HepG2 (cell line): ENCODE results near the gene GPR139. TPM values are rescaled to one million over a fixed set of nuclear protein-coding genes. Genes with fewer than 3 reads are reported as not detected.

Experiments
- ATAC-seq: fragments of 200-7000 bp; cut with Tn5 transposase; 3 replicates; pipeline ENCODE4 v1.9.1; 2020; ENCODE audit warnings: mild to moderate bottlenecking, moderate library complexity
- BruUV-seq: library from RNA; stranded (reverse); fragments of 400-500 nt; replicated peaks from 2 replicates; lab custom pipeline; 2021; lab: Mats Ljungman, UMichigan
- CTCF ChIA-PET: fragments of 300-600 bp; formaldehyde crosslinking; extraction: SDS; loops from one replicate; lab custom pipeline; 2021; ENCODE audit warnings: low total read pairs, inconsistent platforms, low intra/inter-chr PET ratio; lab: Yijun Ruan, JAX
- POLR2A ChIA-PET: fragments of 350-600 bp; sonication (Branson Sonifier 250); formaldehyde crosslinking; loops from one replicate; lab custom pipeline; 2020; ENCODE audit warnings: antibody characterized with exemption, inconsistent platforms; lab: Yijun Ruan, JAX
- DNase-seq: peaks from one replicate; pipeline ENCODE4 v3.0.0-alpha.2; 2015; ENCODE audit warnings: low spot score
- FAIRE-seq: peaks from 3 replicates; lab custom pipeline; 2011; peaks lifted over from hg19 to GRCh38; lab: Jason Lieb, UNC
- H2AFZ ChIP-seq: one replicate; pipeline ENCODE4 v1.6.1; 2011; ENCODE audit warnings: low read length, inconsistent platforms
- H3K27ac ChIP-seq: fragments of 300-600 bp; 3 replicates; pipeline ENCODE4 v1.8.0; 2011; ENCODE audit warnings: mixed run types, mild to moderate bottlenecking, mixed read lengths, low read length, inconsistent platforms; ENCODE audit not compliant: insufficient read depth; ENCODE audit errors: extremely low read length
- H3K27me3 ChIP-seq, 2 experiments: fragments of 200-600 bp in 1 of 2; 2 replicates in 1 of 2; 3 replicates in 1 of 2; pipeline versions ENCODE4 v1.6.0 to v1.8.0; 2011; ENCODE audit warnings: low read length in 2 of 2, mild to moderate bottlenecking in 2 of 2, moderate library complexity in 2 of 2, inconsistent platforms in 1 of 2; ENCODE audit not compliant: insufficient read depth in 2 of 2, control insufficient read depth in 1 of 2
- H3K36me3 ChIP-seq, 2 experiments: fragments of 200-600 bp in 1 of 2; replicated peaks in 1 of 2; 2 replicates in 1 of 2; 3 replicates in 1 of 2; pipeline versions ENCODE4 v1.5.1 to v1.8.0; 2011; ENCODE audit warnings: low read length in 2 of 2, inconsistent platforms in 1 of 2; ENCODE audit not compliant: insufficient read depth in 2 of 2, control insufficient read depth in 1 of 2
- H3K4me1 ChIP-seq: 2 replicates; pipeline ENCODE4 v1.5.1; 2012; ENCODE audit warnings: low read length, inconsistent platforms; ENCODE audit not compliant: insufficient read depth
- H3K4me2 ChIP-seq: 2 replicates; pipeline ENCODE4 v1.6.0; 2011; ENCODE audit warnings: low read depth, low read length, inconsistent platforms
- H3K4me3 ChIP-seq, 3 experiments: fragments of 200-600 bp in 1 of 3; sonication (generic), shearing (Covaris generic) in 1 of 3; replicated peaks in 1 of 3; 2 replicates each; pipeline ENCODE4 v1.5.1; 2011 to 2016; ENCODE audit warnings: low read length in 3 of 3, inconsistent platforms in 2 of 3, low read depth in 2 of 3, mild to moderate bottlenecking in 2 of 3, control low read depth in 1 of 3, mixed read lengths in 1 of 3; ENCODE audit not compliant: insufficient read depth in 1 of 3
- H3K79me2 ChIP-seq: one replicate; pipeline ENCODE4 v1.6.1; 2011; ENCODE audit warnings: low read length, inconsistent platforms; ENCODE audit not compliant: insufficient read depth
- H3K9ac ChIP-seq: 2 replicates; pipeline ENCODE4 v1.6.0; 2011; ENCODE audit warnings: mild to moderate bottlenecking, low read depth, low read length, inconsistent platforms; ENCODE audit not compliant: insufficient read depth
- H3K9me3 ChIP-seq: 2 replicates; pipeline ENCODE4 v1.5.1; 2012; ENCODE audit warnings: mild to moderate bottlenecking, low read length
- H4K20me1 ChIP-seq: 2 replicates; pipeline ENCODE4 v1.6.0; 2011; ENCODE audit warnings: inconsistent platforms, mild to moderate bottlenecking, low read length, moderate library complexity; ENCODE audit not compliant: insufficient read depth
- FOXC1 ChIP-seq: sonication (generic); formaldehyde crosslinking; IDR thresholded peaks from 2 replicates; pipeline ENCODE4 v1.8.0; 2022; ENCODE audit warnings: mild to moderate bottlenecking, missing genetic modification reagents, borderline replicate concordance
- KLF6 ChIP-seq: IDR thresholded peaks from 2 replicates; pipeline ENCODE4 v1.8.0; 2016; ENCODE audit warnings: missing biosample characterization, missing genetic modification reagents
- ZNF382 ChIP-seq: sonication (generic); formaldehyde crosslinking; IDR thresholded peaks from 2 replicates; pipeline ENCODE4 v1.5.0; 2020; ENCODE audit warnings: missing genetic modification reagents, mild to moderate bottlenecking, borderline replicate concordance
- ZNF451 ChIP-seq: sonication (generic); formaldehyde crosslinking; IDR thresholded peaks from 2 replicates; pipeline ENCODE4 v1.5.0; 2020; ENCODE audit warnings: mild to moderate bottlenecking, missing genetic modification reagents
- ZNF543 ChIP-seq: sonication (generic); formaldehyde crosslinking; IDR thresholded peaks from 2 replicates; pipeline ENCODE4 v1.4.0; 2020; ENCODE audit warnings: mild to moderate bottlenecking, missing genetic modification reagents
- ZNF768 ChIP-seq: sonication (generic); formaldehyde crosslinking; IDR thresholded peaks from 2 replicates; pipeline ENCODE4 v1.4.0; 2020; ENCODE audit warnings: missing genetic modification reagents
- WGBS: methylation state at CpG from one replicate; pipeline ENCODE4 v1.1.6; 2017; ENCODE audit warnings: low lambda C conversion rate; 5-methylcytosine and 5-hydroxymethylcytosine counted together
- in situ Hi-C: cut with HindIII; loops from 2 replicates; pipeline ENCODE4 v1.10.0; 2017; ENCODE audit warnings: low pct_unique_long_range_greater_than_20kb; ENCODE audit not compliant: extremely low pct_ligation_motif_present
- intact Hi-C: fragments of 100-400 bp; cut with micrococcal nuclease; formaldehyde crosslinking; loops from one replicate; pipeline ENCODE4 v1.10.0; 2022; ENCODE audit not compliant: unreplicated experiment
- polyA plus RNA-seq, 8 experiments: library from polyadenylated mRNA; depleted of rRNA in 3 of 8; stranded (reverse) in 7 of 8; unstranded in 1 of 8; fragments of >200 nt; fragmentation: Illumina TruSeq in 4 of 8; extraction: Trizol in 4 of 8; gene quantifications; 2 replicates each; pipeline versions ENCODE4 v1.2.1 to v1.2.3, GENCODE V29; 2011 to 2016; ENCODE audit warnings: low read depth in 4 of 8, missing spikeins in 1 of 8, mixed read lengths in 1 of 8; ENCODE audit not compliant: insufficient read depth in 1 of 8
- total RNA-seq, 5 experiments: library from RNA; depleted of rRNA; stranded (reverse); fragments of >200 nt; fragmentation: Illumina TruSeq; extraction: Trizol; gene quantifications; 2 replicates each; pipeline ENCODE4 v1.2.3, GENCODE V29; 2016; ENCODE audit warnings: low read depth in 1 of 5

GPR139 gene
- total and polyA plus RNA-seq, 2 of the 13 experiments (the other 11 are each of a cell fraction or from before 2014, with no cell fraction given): not detected

- WGBS: 22% methylated on average over 8 of the region's 8 CpGs
- ChIA-PET CTCF (no interaction called here), POLR2A (no interaction called here)
- in situ Hi-C loops: no loop called here
- Histone ChIP-seq H3K4me3 (no peak overlapping the region), H3K9me3 (no peaks in the 10 kb centered on the region), H3K27me3 (peaks cover 0 to 18% of the 10 kb centered on the region in 2 experiments; a peak in 3 of 5 replicates), H3K27ac (no peak overlapping the region), H3K79me2 (no peaks in the 10 kb centered on the region), H3K36me3 (no peaks in the 10 kb centered on the region), H3K9ac (no peak overlapping the region), H2AFZ (no peak overlapping the region), H4K20me1 (no peaks in the 10 kb centered on the region), H3K4me2 (no peak overlapping the region), H3K4me1 (no peaks in the 10 kb centered on the region)
- DNase-seq: no peak
- BruUV-seq: no TSS peak
- intact Hi-C loops: no loop called here
- TF ChIP-seq ZNF543 (CRISPR knock-in tag): no peak
- ATAC-seq: no peak
- FAIRE-seq: no peak
Observed at GRCh38 chr16:20114356-20114755, 40.7 kb upstream of the GPR139 start.

DNA sequence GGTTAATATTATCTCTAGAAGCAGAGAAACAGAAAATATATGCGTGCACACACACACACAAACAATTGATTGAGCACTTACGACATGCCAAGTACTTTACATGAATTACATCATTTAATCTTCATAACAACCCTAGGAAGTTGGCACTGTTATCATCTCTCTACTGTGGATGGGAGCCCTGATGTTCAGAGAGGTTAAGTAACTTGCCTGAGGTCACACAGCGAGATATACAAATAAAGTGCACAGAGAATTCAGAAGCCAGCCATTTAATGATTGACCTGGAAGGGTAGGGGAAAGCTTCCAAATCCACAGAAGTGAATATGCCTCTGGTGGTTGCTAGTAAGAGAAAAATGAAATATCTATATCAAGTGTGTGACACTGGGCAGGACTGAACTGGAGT, 37.5 kb upstream of the GPR139 start:
- Histone ChIP-seq H3K4me3 (no peak overlapping the region), H3K27me3 (peaks cover 0 to 2% of the 10 kb centered on the region in 2 experiments; a peak in 1 of 5 replicates), H3K4me1 (no peaks in the 10 kb centered on the region), H3K36me3 (no peaks in the 10 kb centered on the region), H3K4me2 (no peak overlapping the region), H4K20me1 (no peaks in the 10 kb centered on the region), H3K79me2 (no peaks in the 10 kb centered on the region), H3K27ac (no peak overlapping the region), H3K9ac (no peak overlapping the region), H2AFZ (no peak overlapping the region), H3K9me3 (no peaks in the 10 kb centered on the region)
- 36% methylated on average over 3 of the region's 3 CpGs for WGBS
- BruUV-seq: no TSS peak
- ChIA-PET CTCF (no interaction called here), POLR2A (no interaction called here)
- TF ChIP-seq KLF6 (CRISPR knock-in tag) (no peak), ZNF451 (CRISPR knock-in tag) (no peak), FOXC1 (CRISPR knock-in tag) (no peak), ZNF382 (CRISPR knock-in tag) (no peak), ZNF768 (CRISPR knock-in tag) (peak; percentile 71; the same call in 1 of the 2 replicates)
- no peak for DNase-seq
- intact Hi-C loops: no loop called here
- in situ Hi-C loops: no loop called here
- ATAC-seq: no peak
- FAIRE-seq: no peak
